ENCODE results near the gene MBTPS2.
"Not testable (repeated sequence)": the region's sequence is repeated elsewhere in the genome, so short reads cannot be mapped to it uniquely, and the experiment has no call there.

The MBTPS2 gene

DNA sequence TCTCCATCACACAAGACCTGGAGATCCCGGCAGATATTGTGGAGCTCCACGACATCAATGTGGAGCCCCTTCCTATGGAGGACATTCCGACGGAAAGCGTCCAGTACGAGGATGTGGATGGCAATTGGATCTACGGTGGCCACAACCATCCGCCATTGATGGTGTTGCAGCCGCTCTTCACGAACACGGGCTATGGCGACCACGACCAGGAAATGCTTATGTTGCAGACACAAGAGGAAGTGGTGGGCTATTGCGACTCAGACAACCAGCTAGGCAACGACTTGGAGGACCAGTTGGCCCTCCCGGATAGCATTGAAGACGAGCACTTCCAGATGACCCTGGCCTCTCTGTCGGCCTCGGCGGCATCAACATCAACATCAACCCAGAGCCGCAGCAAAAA lies 17.1 kb downstream of the MBTPS2 start:
- no peak for DNase-seq (ENCODE audit: low read depth in 1 of 2, low spot score in 1 of 2)

DNA sequence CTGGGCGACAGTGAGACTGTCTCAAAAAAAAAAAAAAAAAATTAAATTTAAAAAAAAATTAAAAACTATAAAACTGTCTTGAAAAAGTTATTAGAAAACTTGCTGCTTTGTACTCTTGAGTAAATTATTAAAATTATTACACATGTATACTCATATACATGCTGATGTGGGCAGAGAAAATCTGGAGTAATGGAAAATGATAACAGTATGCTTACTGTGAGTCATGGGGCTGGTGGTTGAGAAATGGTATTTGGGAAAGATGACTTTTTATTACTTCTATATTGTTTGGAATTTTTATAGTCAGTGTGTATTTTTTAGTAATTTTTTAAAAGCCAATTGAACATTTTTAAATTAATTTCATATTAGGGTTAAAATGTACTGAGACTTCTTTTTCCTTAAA lies 23.8 kb downstream of the MBTPS2 start:
- no peak for DNase-seq (ENCODE audit: low read depth in 1 of 2, low spot score in 1 of 2)

DNA sequence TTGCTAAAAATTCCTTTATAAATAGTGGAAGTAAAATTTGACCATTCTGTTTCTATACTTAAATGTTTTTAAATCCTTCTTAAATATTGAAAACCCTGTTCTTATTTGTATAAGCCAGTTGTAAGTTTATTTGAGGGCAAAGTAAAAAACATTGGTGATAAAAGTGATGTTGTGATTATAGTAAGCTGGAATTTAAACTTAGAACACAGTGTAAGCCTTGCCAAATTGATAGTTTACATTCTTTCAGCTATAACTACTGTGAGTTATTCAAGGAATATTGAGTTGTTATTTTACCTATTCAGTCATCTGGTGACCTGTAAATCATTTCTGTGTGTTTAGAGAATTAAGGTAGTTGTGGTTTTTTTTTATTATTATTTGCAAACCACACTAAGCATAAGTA lies 26.0 kb downstream of the MBTPS2 start:
- no peak for DNase-seq (ENCODE audit: low read depth in 1 of 2, low spot score in 1 of 2)

DNA sequence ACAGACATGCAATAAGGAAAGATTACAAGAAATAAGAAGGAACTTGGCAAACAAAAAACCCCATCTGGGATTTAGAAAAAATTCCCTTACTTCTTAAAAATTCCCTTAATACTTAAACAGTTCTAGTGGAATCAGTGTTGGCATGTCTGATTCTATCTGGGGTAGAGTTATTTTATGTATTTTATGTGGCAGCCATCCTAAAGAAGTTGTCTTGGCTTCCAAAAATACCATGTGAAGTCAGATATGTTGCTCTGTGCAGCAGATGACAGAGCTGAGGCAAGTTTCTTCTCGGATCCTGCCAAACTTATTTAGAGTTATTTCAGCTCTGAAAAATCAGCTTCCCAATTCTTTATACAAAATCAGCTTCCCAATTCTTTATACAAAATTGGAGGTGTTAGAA lies 31.1 kb downstream of the MBTPS2 start:
- DNase-seq (ENCODE audit: low read depth in 1 of 2, low spot score in 1 of 2) = no peak

DNA sequence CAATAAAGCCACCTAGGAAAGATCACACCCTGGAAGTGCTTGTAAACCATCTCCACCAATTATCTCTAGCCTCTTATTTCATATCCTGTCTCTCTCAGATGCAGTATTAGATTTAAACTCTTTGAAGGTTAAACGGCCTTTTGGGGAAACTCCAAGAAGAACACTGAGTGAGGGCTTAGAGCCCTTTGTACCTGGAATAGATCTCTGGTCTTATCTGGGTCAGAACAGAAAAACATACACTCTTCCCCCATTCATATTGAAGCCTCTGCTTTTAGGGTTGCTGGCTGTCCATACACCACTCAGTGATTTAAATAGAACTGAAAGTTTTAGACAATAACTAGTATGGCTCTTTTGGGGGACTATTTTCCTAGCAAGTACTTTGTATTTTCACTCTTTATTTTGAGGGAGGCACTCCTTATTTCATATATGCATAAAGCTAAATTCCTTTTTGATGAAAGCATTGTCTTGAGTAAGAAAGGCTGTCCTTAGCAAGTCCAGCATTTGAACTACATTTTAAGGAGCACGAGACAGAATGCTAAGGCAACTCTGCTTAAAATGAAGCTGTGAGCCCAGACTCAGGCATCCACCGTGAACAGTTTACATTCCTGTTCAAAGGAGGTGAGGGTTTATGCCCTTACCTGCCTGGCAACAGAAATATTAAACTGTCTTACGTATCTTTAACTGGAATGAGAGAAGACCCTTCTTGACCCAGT lies 33.8 kb downstream of the MBTPS2 start:
- no peak for DNase-seq (ENCODE audit: low read depth in 1 of 2, low spot score in 1 of 2)

DNA sequence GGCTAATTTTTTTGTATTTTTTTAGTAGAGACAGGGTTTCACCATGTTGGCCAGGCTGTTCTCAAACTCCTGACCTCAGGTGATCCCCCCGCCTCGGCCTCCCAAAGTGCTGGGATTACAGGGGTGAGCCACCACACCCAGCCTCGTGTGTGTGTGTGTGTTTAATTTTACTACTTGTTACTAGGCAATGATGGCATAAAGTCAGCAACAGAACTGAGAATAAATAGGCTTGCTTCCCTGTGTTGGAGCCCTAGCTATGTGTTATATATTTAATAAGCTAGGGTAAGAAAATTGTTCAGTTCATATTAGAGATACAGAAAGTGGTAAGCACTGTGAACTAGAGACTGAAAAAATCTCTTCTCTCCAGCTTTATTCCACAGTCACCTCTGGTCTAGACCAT lies 34.8 kb downstream of the MBTPS2 start:
- not testable (repeated sequence) for DNase-seq (ENCODE audit: low read depth in 1 of 2, low spot score in 1 of 2)

DNA sequence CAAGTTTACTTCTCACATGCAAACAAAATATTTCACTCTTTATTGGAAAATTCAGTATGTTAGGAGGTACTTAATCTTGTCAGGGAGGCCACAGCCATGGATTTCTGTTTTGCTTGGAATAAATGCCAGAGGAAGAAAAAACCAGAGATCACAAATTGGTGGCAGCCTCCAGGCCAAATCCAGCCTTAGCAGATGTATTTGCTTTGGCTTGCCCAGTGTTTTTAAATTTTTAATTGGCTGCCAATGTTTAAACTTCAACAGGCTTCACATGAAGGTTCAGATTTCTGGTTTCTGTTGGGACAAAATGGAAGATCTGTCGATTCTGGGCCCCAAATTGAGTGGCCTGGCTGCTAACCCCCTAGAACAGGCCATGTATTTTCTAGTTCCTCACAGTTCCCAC lies 35.6 kb downstream of the MBTPS2 start:
- no peak for DNase-seq (ENCODE audit: low read depth in 1 of 2, low spot score in 1 of 2)

DNA sequence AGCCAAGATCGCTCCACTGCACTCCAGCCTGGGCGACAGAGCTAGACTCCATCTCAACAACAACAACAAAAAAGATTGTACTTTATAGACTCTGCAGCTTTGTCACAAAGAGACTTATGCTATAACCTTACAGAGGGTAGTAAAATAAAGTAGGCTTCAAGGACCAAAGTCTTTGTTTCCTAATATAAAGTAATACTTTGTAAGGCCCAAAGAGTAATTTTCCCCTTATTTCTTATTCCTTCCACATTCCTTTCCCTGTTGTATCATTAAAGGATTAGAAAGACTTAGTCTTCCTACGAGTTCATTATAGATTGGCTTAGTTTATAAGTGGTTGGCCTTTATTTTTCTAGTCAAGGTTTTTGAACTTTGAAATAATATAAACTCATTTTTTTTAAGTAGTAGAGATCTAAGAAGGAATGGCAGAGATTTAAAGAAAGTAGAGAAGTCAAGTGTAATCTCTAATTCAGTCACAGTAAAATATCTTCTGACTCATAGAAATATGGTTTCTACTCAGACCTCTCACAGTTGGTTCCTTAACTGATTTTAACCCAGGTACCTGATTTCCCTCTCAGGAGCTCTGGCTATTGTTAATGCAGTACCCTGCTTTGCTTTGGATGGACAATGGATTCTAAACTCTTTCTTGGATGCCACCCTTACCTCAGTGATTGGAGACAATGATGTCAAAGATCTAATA lies 42.6 kb downstream of the MBTPS2 start:
- no peak for DNase-seq (ENCODE audit: low read depth in 1 of 2, low spot score in 1 of 2)

DNA sequence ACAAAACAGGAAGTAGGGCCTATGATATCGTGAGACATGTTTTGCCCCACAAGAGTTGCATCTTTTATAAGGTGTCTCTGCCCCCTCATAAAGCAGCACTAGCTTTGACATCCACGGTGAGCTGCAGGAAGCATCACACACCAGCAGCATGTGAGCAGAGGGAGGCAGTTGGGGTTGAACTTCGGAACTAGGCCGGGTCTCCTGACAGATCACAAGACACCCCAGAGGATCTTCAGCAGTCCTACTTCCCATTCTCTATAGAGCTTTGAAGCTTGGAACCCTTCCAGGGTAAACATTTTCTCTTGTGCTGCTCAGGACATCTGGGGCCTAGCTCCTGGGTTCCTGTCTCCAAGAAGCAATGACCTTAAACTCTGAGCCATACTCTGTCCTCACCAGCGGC lies 43.8 kb downstream of the MBTPS2 start:
- DNase-seq (ENCODE audit: low read depth in 1 of 2, low spot score in 1 of 2) = no peak

DNA sequence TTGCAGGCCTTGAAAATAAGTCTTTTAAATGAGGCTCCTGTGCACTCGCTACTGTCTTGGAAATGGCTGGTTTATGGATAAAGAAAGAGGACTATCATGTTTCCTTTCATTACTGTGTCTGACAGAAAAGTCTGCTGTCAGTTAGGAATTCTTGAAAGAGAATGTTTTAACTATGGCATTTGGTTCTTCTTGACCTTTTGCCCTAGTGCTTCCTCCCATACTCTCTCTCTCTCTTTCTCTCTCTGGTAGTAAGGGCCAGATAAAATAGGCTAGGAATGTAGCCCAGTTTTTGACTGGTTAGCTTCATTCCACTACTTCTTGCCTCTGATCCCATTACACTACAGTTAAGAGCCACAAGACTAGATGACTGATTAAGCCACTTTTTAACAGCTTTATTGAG lies 46.2 kb downstream of the MBTPS2 start:
- DNase-seq (ENCODE audit: low read depth in 1 of 2, low spot score in 1 of 2) = no peak

DNA sequence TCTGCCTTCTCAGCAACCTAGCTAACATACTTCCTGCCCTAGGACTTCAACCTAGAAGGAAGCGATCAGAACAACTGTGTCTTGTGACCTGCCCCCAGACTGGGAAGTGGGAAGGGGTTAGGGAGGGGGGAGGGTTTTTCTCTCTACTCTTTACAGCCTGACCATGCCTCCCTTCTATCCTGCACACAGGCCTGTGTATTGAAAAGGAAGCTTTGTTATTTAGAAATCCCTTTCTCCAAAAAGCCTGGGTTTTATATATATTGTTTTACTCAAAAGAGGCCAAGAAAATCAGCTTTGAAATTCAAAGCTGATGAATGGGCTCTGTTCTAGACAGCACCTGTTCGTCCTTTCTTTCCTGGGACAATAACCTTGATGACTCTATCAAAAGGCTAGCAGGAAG lies 65.9 kb downstream of the MBTPS2 start:
- DNase-seq (ENCODE audit: low read depth in 1 of 2, low spot score in 1 of 2) = no peak

DNA sequence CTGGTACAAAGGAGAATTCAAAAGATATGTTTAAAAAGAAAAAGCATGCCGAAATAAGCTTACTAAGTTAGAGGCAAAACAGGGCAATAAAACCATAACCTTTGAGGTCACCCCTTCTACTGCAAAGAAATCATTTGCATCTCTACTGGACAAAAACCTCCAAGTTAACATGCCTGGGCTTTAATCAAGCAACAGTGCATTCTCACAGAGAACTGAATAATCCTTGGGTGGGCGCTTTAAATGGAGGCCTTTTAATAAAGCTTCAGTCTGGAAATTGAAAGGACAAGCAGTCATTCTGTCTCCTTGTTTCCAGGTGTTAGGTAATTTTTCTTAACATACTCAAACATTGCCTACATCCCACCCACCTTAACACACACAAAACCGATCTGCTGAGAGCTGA lies 66.5 kb downstream of the MBTPS2 start:
- no peak for DNase-seq (ENCODE audit: low read depth in 1 of 2, low spot score in 1 of 2)

DNA sequence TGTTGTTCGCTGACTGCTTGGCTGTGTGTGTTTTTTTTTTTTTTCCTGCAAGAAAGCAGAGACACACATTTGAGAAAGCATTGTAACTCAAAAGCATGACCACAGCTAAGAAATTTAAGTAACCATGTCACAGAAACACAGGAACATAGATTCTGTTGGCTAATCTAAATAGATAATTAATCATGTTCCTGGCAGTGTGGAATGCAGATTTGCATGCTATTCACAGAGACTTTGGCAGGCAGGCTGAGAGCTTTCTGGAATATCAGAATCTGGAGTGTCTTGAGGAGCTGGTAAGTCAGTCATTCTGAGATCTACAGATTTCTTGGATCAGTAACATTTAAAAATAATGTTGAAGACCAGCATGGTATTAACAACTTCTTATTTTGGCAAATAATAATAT lies 67.8 kb downstream of the MBTPS2 start:
- no peak for DNase-seq (ENCODE audit: low read depth in 1 of 2, low spot score in 1 of 2)

DNA sequence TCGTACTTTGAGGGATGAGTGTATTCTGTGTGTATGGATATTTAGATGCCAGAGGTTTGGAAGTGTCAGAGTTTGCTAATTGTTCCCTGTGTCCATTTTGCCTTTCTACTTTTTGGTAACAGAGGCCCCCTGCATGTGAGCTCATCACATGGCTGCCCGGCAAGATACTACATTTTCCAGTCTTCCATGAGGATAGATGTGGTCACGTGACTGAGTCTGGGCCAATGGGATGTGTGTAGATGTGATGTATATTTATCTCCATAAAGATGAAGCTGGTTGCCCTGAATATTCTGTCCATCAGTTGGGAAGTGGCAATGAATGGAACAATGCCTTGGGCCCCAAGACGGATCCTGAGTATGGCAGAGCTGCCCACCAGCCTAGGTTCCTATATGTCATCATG lies 72.1 kb downstream of the MBTPS2 start:
- no peak for DNase-seq (ENCODE audit: low read depth in 1 of 2, low spot score in 1 of 2)

DNA sequence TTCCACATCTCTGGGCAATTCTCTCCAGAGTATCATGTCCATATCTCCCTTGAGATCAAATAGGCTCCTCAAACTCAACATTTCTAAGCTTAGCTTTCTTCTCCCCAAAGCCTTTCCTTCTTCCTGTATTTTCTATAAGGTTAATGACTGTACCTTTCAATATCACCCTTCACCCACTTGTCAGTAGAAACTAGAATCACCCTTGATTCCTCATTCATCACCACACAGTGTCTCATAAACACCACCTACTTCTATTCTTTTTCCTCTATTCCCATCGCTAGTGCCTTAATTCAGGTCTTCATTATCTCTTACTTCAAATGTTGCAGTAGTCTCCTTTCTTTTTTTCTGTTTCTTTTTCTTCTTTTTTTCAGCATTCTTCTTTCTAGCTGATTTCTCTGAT lies 72.8 kb downstream of the MBTPS2 start:
- no peak for DNase-seq (ENCODE audit: low read depth in 1 of 2, low spot score in 1 of 2)

DNA sequence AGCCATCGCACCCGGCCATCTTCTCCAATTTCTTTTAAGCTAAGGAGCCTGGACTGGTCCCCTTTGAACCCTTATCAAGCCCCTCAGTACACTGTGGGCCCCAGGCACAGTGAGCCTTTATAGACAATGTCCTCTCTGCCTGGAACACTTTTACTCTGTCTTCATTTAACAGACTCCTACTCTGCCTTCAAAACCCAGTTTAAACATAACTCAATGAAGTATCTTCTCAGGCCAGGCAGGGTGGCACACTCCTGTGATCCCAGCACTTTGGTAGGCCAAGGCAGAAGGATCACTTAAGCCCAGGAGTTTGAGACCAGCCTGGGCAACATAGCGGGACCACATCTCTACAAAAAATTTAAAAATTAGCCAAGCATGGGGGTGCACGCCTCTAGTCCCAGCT lies 73.6 kb downstream of the MBTPS2 start:
- DNase-seq (ENCODE audit: low read depth in 1 of 2, low spot score in 1 of 2) = no peak

DNA sequence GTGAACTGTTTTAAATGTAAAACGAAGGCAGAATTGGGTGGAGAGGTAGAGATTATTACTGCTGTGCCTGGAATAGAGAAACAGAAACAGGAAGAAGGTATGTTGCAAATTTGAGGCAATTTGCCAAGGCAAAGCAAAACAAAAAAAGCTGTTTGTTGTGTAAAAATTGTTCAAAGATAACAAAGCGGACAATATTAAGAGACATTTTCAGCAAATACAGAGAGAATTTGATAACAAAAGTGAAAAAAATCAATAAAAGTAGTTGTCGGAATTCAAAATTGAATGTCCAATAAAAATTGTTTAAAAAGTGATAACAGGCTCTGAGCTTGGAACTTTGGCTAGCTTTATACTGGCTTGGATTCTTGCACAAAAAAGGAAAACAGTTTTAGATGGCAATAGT lies 86.7 kb downstream of the MBTPS2 start:
- no peak for DNase-seq (ENCODE audit: low read depth in 1 of 2, low spot score in 1 of 2)

DNA sequence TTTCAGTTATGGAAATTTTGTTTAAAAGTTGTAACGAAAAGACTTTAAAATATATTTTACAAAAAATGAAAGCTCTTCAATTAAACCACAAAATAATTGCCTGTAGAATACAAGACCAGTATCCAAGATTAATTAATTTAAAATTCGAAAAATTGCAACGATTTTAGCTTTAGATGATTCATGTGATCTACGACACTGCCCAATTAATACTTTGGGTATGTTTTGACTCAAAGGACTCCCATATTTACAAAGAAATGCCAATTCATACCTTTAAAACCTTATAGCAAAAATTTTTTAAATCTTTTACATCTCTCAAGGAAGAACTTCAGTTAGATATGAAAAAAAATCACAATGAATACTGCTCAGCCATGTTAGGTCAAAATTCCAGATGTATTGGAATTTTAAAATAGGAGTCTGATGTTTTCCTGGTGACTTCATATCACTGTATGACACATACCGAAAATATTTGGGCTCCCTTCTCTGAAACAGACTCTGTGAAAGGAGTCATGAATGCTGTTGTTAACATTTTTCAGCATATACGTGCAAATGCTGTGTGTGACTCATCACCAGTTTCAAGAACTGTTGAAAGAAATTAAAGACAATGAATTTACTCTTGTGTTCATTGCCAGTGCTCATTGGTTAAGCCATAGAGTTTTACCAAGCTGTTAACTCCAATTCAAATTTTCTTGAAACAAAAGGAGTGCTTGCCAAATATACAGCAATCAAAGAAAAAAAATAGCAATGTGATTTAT lies 87.3 kb downstream of the MBTPS2 start:
- DNase-seq (ENCODE audit: low read depth in 1 of 2, low spot score in 1 of 2) = no peak

DNA sequence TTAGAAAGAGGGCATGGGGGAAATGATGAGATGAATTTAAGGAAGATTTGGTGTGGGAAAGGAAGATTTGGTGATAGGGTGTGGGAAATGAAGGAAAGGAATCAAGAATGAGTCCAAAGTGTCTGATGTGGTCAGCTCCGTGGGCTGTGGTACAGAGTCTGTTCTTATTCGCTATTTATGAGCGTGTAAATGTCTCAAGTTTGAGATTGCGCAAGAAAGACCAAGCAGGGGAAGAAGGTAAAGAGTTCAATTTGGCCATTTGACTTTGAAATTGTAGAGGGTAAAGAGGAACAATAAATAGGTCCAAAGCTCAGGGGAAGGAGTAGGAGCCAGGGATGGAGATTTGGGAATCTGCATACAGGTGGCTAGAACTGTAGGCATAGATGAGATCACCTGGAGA lies 89.8 kb downstream of the MBTPS2 start:
- no peak for DNase-seq (ENCODE audit: low read depth in 1 of 2, low spot score in 1 of 2)

DNA sequence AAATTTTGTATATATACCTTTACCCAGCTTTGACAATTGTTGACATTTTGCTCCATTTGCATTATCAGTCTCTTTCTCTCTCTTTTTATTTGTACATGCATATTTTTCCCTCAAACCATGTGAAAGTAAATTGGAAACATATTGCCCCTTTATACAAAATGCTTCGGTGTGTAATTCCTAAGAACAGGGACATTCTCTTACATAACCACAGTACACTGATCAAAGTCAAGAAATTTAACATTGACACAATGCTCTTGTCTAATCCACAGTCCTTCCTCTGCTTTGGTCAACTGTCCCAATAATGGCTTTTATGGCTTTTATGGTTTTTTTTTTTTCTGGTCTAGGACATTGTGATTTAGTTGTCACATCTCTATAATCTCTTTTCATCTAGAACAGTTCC lies 91.6 kb downstream of the MBTPS2 start:
- no peak for DNase-seq (ENCODE audit: low read depth in 1 of 2, low spot score in 1 of 2)

DNA sequence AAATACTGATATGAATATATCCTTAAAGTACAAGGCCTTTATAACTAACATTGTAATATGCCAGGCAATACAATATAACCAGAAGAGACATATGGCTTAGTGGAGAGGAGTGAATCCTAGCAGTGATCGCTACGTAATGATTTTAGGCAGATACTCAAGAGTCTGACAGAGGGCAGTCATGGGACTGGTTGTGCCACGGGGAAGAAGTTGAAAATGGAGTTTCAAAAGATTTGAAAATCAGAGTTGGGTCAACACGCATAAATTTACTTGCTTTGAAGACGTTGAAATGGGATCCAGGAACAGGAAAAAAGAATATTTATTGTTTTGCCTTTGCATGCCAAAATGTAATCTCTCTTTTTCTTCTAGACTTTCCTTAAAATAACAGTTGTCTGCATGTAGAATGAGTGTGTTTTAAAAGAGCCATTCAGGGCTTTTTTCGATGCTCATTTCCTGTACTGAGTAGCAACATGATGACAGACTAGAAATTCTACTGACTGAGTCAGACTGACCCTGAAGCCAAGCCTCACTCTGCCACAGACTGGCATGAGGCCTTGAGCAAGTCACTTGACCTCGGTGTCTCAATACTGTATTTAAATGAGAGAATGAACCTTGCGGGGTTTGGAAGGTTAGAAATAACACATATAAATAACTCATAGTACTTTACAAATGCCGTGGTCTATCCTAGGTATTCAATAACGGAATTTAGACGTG lies 93.0 kb downstream of the MBTPS2 start:
- no peak for DNase-seq (ENCODE audit: low read depth in 1 of 2, low spot score in 1 of 2)

DNA sequence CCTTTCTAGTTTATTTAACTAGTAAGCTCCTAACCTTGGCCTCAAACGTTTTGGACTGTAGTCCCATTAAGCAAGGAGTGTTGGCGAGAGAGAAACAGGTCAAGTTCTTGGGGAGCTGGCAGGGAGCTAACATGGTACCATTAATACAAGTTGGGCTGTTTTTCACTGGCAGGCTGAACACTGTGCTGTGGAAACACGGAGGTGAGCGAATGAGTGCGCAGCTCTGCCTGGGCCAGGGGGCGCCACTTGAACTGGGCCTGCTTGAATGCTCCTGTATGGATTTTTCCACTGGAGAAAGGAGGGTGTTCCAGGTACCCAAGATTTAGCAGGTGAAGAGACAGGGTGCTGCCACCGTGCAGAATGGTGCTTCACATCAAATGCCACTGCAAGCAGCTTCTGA lies 93.7 kb downstream of the MBTPS2 start:
- DNase-seq (ENCODE audit: low read depth in 1 of 2, low spot score in 1 of 2) = no peak
